GM19372 (cell line): Measurements from ENCODE around the gene UBE2J1.
"Not testable (repeated sequence)": the region's sequence is repeated elsewhere in the genome, so short reads cannot be mapped to it uniquely, and the experiment has no call there.

Source experiments
- ATAC-seq: cut with Tn5 transposase; IDR thresholded peaks from one replicate; pipeline ENCODE4 v1.9.1; 2021; ENCODE audit warnings: mild to moderate bottlenecking, low read depth, moderate library complexity; ENCODE audit not compliant: unreplicated experiment

The UBE2J1 gene

GRCh38 chr6:89323511-89323971 lies 29.0 kb downstream of the UBE2J1 start:
- no peak for ATAC-seq

- ATAC-seq, result no peak
Observed at GRCh38 chr6:89321131-89321970, 31.2 kb downstream of the UBE2J1 start.

- ATAC-seq, result no peak
Observed at GRCh38 chr6:89320012-89320559, 32.4 kb downstream of the UBE2J1 start.

DNA sequence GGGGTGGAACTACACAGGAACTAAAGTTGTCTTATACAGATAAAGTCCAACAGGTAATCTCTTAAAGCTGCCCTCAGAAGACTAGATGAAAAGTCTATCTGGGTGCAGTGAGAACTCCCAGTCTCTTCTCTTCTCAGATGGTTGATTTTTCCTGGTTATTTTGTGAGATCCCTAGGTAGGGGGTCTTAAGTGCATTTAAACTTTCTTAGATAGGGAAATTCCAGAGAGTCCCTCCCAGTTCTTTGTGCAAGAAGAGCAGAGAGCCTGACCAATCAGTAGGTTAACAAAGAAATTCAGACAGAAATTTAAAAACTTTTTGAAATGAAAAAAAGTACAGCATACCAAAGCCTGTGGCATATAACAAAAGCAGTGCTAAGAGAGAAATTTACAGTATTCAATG lies 35.5 kb downstream of the UBE2J1 start:
- ATAC-seq, result no peak

DNA sequence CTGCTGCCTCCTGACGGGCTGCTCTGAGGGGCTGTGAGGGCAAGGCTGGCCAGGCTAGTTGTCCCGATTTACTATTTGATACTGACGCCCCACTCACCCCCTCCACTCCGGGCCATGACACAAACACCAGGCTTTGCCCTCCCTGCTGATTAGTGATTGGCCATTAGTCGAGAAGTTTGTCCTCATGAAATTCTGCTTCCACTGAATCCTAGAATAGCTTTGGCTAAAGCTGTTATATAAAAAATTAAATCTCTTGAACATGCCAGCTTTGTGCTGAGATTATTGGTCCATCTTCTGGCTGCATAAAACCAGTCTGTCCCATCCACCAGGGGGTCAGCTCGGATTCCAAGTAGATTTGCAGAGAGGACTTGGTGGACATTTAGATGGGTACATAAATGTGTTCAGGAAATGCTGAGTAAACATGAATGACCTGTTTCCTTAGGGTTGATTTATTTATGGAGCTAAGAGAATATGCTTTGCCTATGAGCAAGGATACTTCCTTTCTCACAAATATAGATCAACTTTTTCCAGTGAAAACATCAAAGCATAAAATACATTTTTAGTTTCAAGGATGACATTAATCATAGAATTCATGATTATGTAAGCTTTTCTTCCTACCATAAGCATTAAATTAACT lies 37.2 kb downstream of the UBE2J1 start, which contains the start of gene GABRR2:
Gene GABRR2 (minus strand): TSS at position 51 of the 637 bp plus-strand sequence. CDS start 134 bp downstream, outside the sequence.
- no peak for ATAC-seq

DNA sequence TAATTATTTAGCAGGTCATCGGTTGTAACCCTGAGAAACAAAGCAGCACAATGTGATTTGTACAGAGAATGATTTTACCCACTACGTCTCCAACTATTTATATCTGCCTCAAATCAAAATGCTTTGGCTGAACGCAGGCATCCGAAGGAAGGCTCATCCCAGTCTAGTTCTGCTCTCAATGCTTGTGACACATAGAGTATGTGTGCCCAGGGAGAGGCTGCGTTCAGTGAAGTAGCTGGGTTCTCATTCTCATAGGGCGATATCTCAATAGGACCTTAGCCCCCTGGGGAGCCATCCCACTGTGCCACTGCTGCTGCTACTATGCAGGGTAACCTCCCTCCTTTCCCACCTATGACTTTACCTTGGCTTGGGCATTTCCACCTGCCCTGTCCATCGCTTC lies 37.8 kb downstream of the UBE2J1 start:
- ATAC-seq, result no peak

- ATAC-seq, result no peak
Observed at GRCh38 chr6:89313006-89313405, 39.5 kb downstream of the UBE2J1 start.

DNA sequence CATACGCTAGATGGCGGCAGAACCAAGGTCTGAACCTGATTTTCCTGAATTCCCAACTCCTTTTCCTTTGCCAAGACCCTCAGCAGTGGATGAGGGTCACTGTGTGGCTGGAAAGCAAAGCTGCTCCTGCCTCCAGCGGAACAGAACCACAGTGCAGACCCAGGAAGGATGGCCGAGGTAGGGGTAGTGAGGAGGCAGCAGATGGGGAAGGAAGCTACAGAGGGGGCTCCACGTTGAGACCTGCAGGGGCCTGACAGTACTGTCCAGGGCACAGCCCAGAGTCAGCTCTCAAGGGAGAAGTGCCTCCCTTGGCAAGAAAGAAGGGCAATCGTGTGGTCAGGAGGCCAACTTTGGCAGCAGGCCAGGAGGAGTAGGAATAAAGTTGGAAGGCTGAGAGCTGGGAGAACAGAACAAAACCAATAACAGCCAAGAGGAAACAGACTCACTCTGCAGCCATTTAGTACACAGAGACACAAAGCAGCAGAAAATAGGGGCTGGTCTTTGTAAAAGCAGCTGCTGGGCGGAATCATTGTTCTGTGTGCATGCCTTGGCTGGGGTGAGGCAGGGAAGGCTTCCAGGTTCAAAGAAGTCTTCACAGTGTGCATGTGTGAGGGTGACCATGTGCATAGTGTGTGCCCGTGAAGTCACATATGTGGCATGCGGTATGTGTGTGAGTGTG lies 40.5 kb downstream of the UBE2J1 start:
- ATAC-seq, result no peak

DNA sequence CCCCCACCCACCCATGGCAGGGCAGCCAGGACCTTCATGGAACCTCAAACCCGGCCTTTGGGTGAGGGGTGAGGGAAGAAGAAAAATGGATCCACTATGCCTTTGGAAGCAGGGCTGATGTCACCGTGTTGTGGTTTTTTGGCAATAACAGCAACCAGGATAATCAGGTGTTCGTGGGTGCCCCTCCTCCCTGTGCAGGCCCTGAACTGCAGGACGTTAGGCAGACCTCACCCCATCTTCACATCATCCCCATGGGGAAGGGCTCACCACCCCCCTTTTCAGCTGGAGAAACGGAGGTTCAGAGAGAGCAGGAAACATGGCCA lies 41.0 kb downstream of the UBE2J1 start:
- ATAC-seq, result no peak

GRCh38 chr6:89310929-89311328 lies 41.6 kb downstream of the UBE2J1 start:
- no peak for ATAC-seq

GRCh38 chr6:89308525-89309395 lies 43.8 kb downstream of the UBE2J1 start:
- no peak for ATAC-seq

- ATAC-seq, result not testable (repeated sequence)
Observed at GRCh38 chr6:89304517-89304916, 48.0 kb downstream of the UBE2J1 start.

GRCh38 chr6:89302936-89303335 lies 49.6 kb downstream of the UBE2J1 start:
- no peak for ATAC-seq

GRCh38 chr6:89302195-89302770 lies 50.2 kb downstream of the UBE2J1 start:
- ATAC-seq, result no peak

- ATAC-seq, result no peak
Observed at GRCh38 chr6:89301586-89302194, 50.8 kb downstream of the UBE2J1 start.

DNA sequence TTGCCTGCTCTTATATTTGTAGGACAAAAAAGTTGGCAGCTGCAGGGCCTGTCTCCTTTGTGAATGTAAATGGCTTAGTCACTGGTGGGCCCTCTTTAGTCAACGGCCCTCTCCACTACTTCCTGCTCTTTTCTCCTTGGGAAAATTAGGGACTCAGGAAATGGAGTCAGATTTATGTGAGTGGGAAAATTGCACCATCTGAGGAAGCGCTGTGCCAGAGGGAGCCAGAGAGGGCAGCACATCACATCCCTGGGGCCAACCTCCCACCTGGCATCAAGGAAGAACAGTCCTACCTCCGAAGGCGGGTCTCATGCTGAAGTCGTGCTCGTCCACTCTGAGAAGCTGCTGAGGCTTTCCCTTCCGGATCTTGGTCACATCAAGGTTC lies 53.1 kb downstream of the UBE2J1 start:
- no peak for ATAC-seq

GRCh38 chr6:89298680-89299465 lies 53.6 kb downstream of the UBE2J1 start:
- ATAC-seq, result no peak

GRCh38 chr6:89297695-89298351 lies 54.7 kb downstream of the UBE2J1 start:
- peak; percentile 93 for ATAC-seq
